ENCODE data around the gene OR51V1. TPM values are rescaled to one million over a fixed set of nuclear protein-coding genes. Genes with fewer than 3 reads are reported as not detected.

Gene OR51V1
- total RNA-seq, 4 donors from 2014 or later: not detected

DNA sequence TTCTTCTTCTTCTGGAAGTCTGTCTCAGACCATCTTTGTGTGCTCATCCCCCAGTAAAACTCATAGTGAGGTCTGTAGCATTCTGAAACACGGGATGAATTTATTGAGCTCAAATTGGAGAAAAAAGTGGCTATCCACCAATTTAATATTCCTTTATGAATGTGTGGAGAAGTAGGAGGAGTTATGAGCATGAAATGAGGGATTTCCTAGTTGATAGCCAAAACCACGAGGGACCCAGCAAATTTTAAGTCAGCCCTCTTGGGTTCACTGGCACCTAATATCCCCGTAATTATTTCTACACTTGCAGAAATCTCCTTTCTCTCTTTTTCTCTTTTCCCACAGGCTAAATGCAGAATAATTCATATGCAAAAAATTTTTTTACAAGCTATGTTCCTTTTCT, 45.8 kb downstream of the OR51V1 start, which contains the start of gene OR52A1:
OR52A1 (minus strand) TSS at position 101 of the 400 bp plus-strand sequence. CDS start 2,388 bp downstream, outside the sequence.
- H3K4me3 ChIP-seq: no peak within 1 kb of the TSS
- H3K4me1 ChIP-seq: no peaks in the 10 kb centered on the region
- H3K9me3 ChIP-seq: no peaks in the 10 kb centered on the region
- H3K27ac ChIP-seq: no peak within 1 kb of the TSS
- DNase-seq: no peak
- TF ChIP-seq, protein P1, sequence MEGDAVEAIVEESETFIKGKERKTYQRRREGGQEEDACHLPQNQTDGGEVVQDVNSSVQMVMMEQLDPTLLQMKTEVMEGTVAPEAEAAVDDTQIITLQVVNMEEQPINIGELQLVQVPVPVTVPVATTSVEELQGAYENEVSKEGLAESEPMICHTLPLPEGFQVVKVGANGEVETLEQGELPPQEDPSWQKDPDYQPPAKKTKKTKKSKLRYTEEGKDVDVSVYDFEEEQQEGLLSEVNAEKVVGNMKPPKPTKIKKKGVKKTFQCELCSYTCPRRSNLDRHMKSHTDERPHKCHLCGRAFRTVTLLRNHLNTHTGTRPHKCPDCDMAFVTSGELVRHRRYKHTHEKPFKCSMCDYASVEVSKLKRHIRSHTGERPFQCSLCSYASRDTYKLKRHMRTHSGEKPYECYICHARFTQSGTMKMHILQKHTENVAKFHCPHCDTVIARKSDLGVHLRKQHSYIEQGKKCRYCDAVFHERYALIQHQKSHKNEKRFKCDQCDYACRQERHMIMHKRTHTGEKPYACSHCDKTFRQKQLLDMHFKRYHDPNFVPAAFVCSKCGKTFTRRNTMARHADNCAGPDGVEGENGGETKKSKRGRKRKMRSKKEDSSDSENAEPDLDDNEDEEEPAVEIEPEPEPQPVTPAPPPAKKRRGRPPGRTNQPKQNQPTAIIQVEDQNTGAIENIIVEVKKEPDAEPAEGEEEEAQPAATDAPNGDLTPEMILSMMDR (IDR thresholded peaks at IDR 0.05): no peak
- TF ChIP-seq POLR2A (IDR thresholded peaks at IDR 0.05): no peak
- H3K27me3 ChIP-seq: no peaks in the 10 kb centered on the region
- H3K36me3 ChIP-seq: no peaks in the 10 kb centered on the region

DNA sequence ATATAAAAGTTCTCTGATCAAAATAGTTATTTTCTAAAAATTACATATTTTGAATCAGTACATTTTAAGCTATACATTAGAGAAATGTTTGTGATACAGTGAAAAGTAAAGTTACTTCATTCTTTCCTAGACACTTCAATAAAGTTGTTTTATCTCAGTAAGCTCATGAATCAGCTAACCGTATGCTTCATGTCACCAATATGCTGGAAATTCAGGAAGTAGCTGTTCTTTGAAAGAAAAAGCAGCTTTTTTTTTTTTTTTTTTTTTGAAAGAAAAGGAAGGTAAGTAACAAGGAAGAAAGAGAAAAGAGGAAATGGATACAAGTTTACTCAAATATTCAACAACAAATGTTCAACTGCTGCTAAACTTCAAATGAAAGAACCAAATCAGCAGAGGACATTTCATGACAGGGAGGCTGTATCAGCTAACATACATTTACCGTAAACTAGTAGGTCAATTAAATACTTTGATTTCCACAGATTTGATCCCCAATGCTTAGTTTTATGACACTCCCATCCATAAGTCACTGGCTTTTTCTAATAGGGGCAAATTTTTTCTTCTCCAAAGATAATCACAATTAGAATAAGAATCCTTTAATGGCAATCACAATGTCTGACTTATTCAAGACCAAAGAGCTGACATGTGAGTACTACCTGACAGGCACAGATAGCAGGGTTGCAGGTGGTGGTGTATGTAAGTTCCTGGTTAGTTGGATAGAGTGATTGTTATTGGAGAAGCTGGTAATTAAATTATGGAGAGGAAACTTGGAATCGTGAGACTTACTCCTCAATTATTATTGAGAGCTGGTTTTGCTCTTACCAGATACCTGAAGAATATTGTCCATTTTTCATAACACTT, 46.7 kb downstream of the OR51V1 start:
- Histone ChIP-seq H3K27me3 (no peaks in the 10 kb centered on the region), H3K4me3 (no peak overlapping the region), H3K27ac (no peak overlapping the region), H3K4me1 (no peaks in the 10 kb centered on the region), H3K9me3 (no peaks in the 10 kb centered on the region), H3K36me3 (no peaks in the 10 kb centered on the region)
- DNase-seq: no peak
- TF ChIP-seq, protein P1 (IDR thresholded peaks at IDR 0.05): no peak
- no peak for TF ChIP-seq POLR2A (IDR thresholded peaks at IDR 0.05)

DNA sequence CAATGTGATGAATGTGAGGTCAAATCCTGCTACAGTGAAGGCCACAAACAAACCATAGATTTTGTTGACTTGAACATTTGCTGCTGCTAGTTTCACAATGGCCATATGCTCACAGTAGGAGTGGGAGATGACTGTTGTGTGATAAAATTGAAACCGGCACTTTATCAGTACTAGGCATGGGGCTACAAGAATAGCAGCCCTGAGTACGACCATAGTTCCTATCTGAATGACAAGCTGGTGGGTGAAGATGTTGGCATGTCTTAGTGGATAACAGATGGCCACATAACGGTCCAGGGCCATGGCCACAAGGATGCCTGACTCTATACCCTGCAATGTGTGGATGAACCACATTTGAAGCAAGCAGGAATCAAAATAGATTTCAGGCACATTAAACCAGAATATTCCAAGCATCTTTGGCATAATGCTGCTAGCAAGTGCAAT, 48.7 kb downstream of the OR51V1 start:
- DNase-seq: no peak

More for the DNA sequence above, 48.7 kb downstream of the OR51V1 start:
- Histone ChIP-seq H3K9me3 (no peaks in the 10 kb centered on the region), H3K4me1 (no peaks in the 10 kb centered on the region), H3K4me3 (no peak overlapping the region), H3K27me3 (no peaks in the 10 kb centered on the region), H3K36me3 (no peaks in the 10 kb centered on the region), H3K27ac (no peak overlapping the region)
- TF ChIP-seq, protein P1 (IDR thresholded peaks at IDR 0.05): no peak
- TF ChIP-seq POLR2A (IDR thresholded peaks at IDR 0.05): no peak

Other genes with a start within 250 kb of the OR51V1 start
- gene OR51A2, start 245.0 kb downstream of the OR51V1 start, total RNA-seq: not detected
- not detected for gene OR51L1, start 205.8 kb downstream of the OR51V1 start, total RNA-seq
- not detected for gene OR52J3, start 154.2 kb downstream of the OR51V1 start, total RNA-seq
- gene OR52E2, start 141.1 kb downstream of the OR51V1 start, total RNA-seq: not detected
- gene OR52E1, start 131.1 kb downstream of the OR51V1 start, total RNA-seq: not detected
- not detected for gene OR52A5, start 62.3 kb downstream of the OR51V1 start, total RNA-seq
- not detected for gene OR52A1, start 45.9 kb downstream of the OR51V1 start, total RNA-seq
- gene HBB, start 26.4 kb upstream of the OR51V1 start, total RNA-seq: 1 to 10 TPM in 1 of 4 donors, not detected in 3; 2.8 TPM
- not detected for gene HBD, start 33.8 kb upstream of the OR51V1 start, total RNA-seq
- gene HBG1, start 49.2 kb upstream of the OR51V1 start, total RNA-seq: not detected
- gene HBG2, start 54.1 kb upstream of the OR51V1 start, total RNA-seq: not detected
- gene HBE1, start 69.3 kb upstream of the OR51V1 start, total RNA-seq: not detected
- not detected for gene OR51B4, start 101.3 kb upstream of the OR51V1 start, total RNA-seq
- gene OR51B2, start 123.6 kb upstream of the OR51V1 start, total RNA-seq: not detected
- not detected for gene OR51B5, start 142.8 kb upstream of the OR51V1 start, total RNA-seq
- gene OR51B6, start 150.8 kb upstream of the OR51V1 start, total RNA-seq: not detected
- not detected for gene OR51M1, start 183.1 kb upstream of the OR51V1 start, total RNA-seq
- gene OR51Q1, start 221.4 kb upstream of the OR51V1 start, total RNA-seq: not detected
- gene OR51I1, start 240.8 kb upstream of the OR51V1 start, total RNA-seq: not detected
- gene OR51I2, start 248.6 kb upstream of the OR51V1 start, total RNA-seq: not detected